Kidney (tissue), 14 donors: Measurements from ENCODE around the gene OR51I2. TPM values are rescaled to one million over a fixed set of nuclear protein-coding genes. Genes with fewer than 3 reads are reported as not detected.

Experiments used
- DNase-seq, 5 donors: peaks; one replicate each; pipeline ENCODE4 v3.0.0-alpha.2; 2013 to 2020
- FAIRE-seq: peaks from 2 replicates; lab custom pipeline; 2012; peaks lifted over from hg19 to GRCh38; lab: Jason Lieb, UNC
- H3K27ac ChIP-seq, 2 donors: one replicate each; pipeline ENCODE4 v1.7.0; 2013; ENCODE audit warnings: low read depth in 2 of 2, low read length in 2 of 2, inconsistent platforms in 1 of 2
- H3K27me3 ChIP-seq: one replicate; pipeline ENCODE4 v1.7.1; 2013; ENCODE audit warnings: low read length, inconsistent platforms; ENCODE audit not compliant: control insufficient read depth, insufficient read depth
- H3K36me3 ChIP-seq, 3 donors: one replicate each; pipeline versions ENCODE4 v1.7.0 to v1.7.1; 2013; ENCODE audit warnings: low read length in 3 of 3, control low read depth in 1 of 3, inconsistent platforms in 1 of 3; ENCODE audit not compliant: insufficient read depth in 3 of 3, control insufficient read depth in 2 of 3
- H3K4me1 ChIP-seq, 3 donors: one replicate each; pipeline versions ENCODE4 v1.7.0 to v1.7.1; 2013; ENCODE audit warnings: low read length in 3 of 3, inconsistent platforms in 1 of 3, low read depth in 1 of 3; ENCODE audit not compliant: control insufficient read depth in 2 of 3, insufficient read depth in 2 of 3
- H3K4me3 ChIP-seq, 3 donors: one replicate each; pipeline versions ENCODE4 v1.7.0 to v1.8.1; 2013; ENCODE audit warnings: low read length in 3 of 3, control low read depth in 1 of 3, inconsistent platforms in 1 of 3
- H3K9ac ChIP-seq, 3 donors: one replicate each; pipeline versions ENCODE4 v1.7.0 to v1.7.1; 2013; ENCODE audit warnings: low read length in 3 of 3, control low read depth in 1 of 3, inconsistent platforms in 1 of 3
- H3K9me3 ChIP-seq, 3 donors: one replicate each; pipeline versions ENCODE4 v1.7.0 to v1.7.1; 2013; ENCODE audit warnings: low read length in 3 of 3, control low read depth in 1 of 3, inconsistent platforms in 1 of 3; ENCODE audit not compliant: control insufficient read depth in 2 of 3, insufficient read depth in 1 of 3
- CTCF ChIP-seq: IDR thresholded peaks from 3 replicates; pipeline ENCODE4 v1.5.1; 2012; ENCODE audit warnings: mild to moderate bottlenecking, moderate library complexity, borderline replicate concordance; ENCODE audit not compliant: insufficient read depth; ENCODE audit errors: extremely low read depth
- intact Hi-C: fragments of 100-400 bp; cut with DNase I; formaldehyde crosslinking; loops from one replicate; pipeline ENCODE4 v1.11.1; 2022
- polyA plus RNA-seq: library from polyadenylated mRNA; stranded (reverse); fragments of 350-450 nt; fragmentation: Illumina TruSeq; extraction: RNeasy Lipid Tissue Mini Kit (QIAGEN cat#74804); gene quantifications from one replicate; pipeline ENCODE4 v1.2.3, GENCODE V29; 2014; ENCODE audit warnings: low read depth, low replicate concordance; ENCODE audit not compliant: insufficient read depth
- total RNA-seq: library from RNA; stranded (reverse); fragmentation: NEBNext Ultra II Directional; extraction: Animal tissue kit (Norgen Biotek cat#: 25700); gene quantifications from one replicate; pipeline ENCODE4 v1.2.1, GENCODE V29; 2021
- donor health status: control.
- donor health status: control.
- donor health status: control.
- donor health status: control.
- donor health status: control.
- donor health status: DM: yes; HTN: yes; CAD: no.
- donor health status: Normal renal cell carcinoma (clear cell type).

Gene OR51I2
- total and polyA plus RNA-seq, 2 donors from 2014 or later: not detected

- no peak overlapping the region for H3K27ac ChIP-seq
- no peak for FAIRE-seq
- no peak for TF ChIP-seq CTCF
These were observed 56.4 kb downstream of the OR51I2 start for GRCh38 chr11:5505363-5506048.

More at GRCh38 chr11:5505363-5506048, 56.4 kb downstream of the OR51I2 start:
- H3K4me3 ChIP-seq: no peak overlapping the region
- DNase-seq: no peak
- intact Hi-C loops: no loop called here
- H3K36me3 ChIP-seq: no peaks in the 10 kb centered on the region
- no peaks in the 10 kb centered on the region for H3K4me1 ChIP-seq
- H3K9me3 ChIP-seq: no peaks in the 10 kb centered on the region
- H3K9ac ChIP-seq: no peak overlapping the region
- H3K27me3 ChIP-seq: no peaks in the 10 kb centered on the region

Other genes starting within 250 kb of the OR51I2 start
- gene OR51V1, start 248.6 kb upstream of the OR51I2 start, total RNA-seq: not detected
- not detected for gene OR51V1, start 248.6 kb upstream of the OR51I2 start, polyA plus RNA-seq
- gene HBB, start 222.3 kb upstream of the OR51I2 start, total RNA-seq: 59.9 TPM
- 10.9 TPM for gene HBB, start 222.3 kb upstream of the OR51I2 start, polyA plus RNA-seq
- gene HBD, start 214.8 kb upstream of the OR51I2 start, total RNA-seq: 1.3 TPM
- gene HBD, start 214.8 kb upstream of the OR51I2 start, polyA plus RNA-seq: 5.6 TPM
- gene HBG1, start 199.5 kb upstream of the OR51I2 start, total RNA-seq: not detected
- gene HBG1, start 199.5 kb upstream of the OR51I2 start, polyA plus RNA-seq: not detected
- not detected for gene HBG2, start 194.5 kb upstream of the OR51I2 start, total RNA-seq
- not detected for gene HBG2, start 194.5 kb upstream of the OR51I2 start, polyA plus RNA-seq
- not detected for gene HBE1, start 179.4 kb upstream of the OR51I2 start, total RNA-seq
- gene HBE1, start 179.4 kb upstream of the OR51I2 start, polyA plus RNA-seq: not detected
- not detected for gene OR51B4, start 147.4 kb upstream of the OR51I2 start, total RNA-seq
- not detected for gene OR51B4, start 147.4 kb upstream of the OR51I2 start, polyA plus RNA-seq
- gene OR51B2, start 125.0 kb upstream of the OR51I2 start, total RNA-seq: not detected
- gene OR51B2, start 125.0 kb upstream of the OR51I2 start, polyA plus RNA-seq: not detected
- gene OR51B5, start 105.8 kb upstream of the OR51I2 start, total RNA-seq: not detected
- gene OR51B5, start 105.8 kb upstream of the OR51I2 start, polyA plus RNA-seq: not detected
- not detected for gene OR51B6, start 97.8 kb upstream of the OR51I2 start, total RNA-seq
- gene OR51B6, start 97.8 kb upstream of the OR51I2 start, polyA plus RNA-seq: not detected
- gene OR51M1, start 65.5 kb upstream of the OR51I2 start, total RNA-seq: not detected
- gene OR51M1, start 65.5 kb upstream of the OR51I2 start, polyA plus RNA-seq: not detected
- gene OR51Q1, start 27.2 kb upstream of the OR51I2 start, total RNA-seq: not detected
- gene OR51Q1, start 27.2 kb upstream of the OR51I2 start, polyA plus RNA-seq: not detected
- gene OR51I1, start 7.8 kb upstream of the OR51I2 start, total RNA-seq: 0.35 TPM
- gene OR51I1, start 7.8 kb upstream of the OR51I2 start, polyA plus RNA-seq: not detected
- not detected for gene OR52D1, start 39.4 kb downstream of the OR51I2 start, total RNA-seq
- not detected for gene OR52D1, start 39.4 kb downstream of the OR51I2 start, polyA plus RNA-seq
- gene UBQLN3, start 60.6 kb downstream of the OR51I2 start, total RNA-seq: 0.35 TPM
- gene UBQLN3, start 60.6 kb downstream of the OR51I2 start, polyA plus RNA-seq: not detected
- 0.69 TPM for gene UBQLNL, start 67.4 kb downstream of the OR51I2 start, total RNA-seq
- 0.32 TPM for gene UBQLNL, start 67.4 kb downstream of the OR51I2 start, polyA plus RNA-seq
- 0.57 TPM for gene OR52H1, start 99.2 kb downstream of the OR51I2 start, total RNA-seq
- not detected for gene OR52H1, start 99.2 kb downstream of the OR51I2 start, polyA plus RNA-seq
- gene OR52B6, start 131.6 kb downstream of the OR51I2 start, total RNA-seq: not detected
- not detected for gene OR52B6, start 131.6 kb downstream of the OR51I2 start, polyA plus RNA-seq
- 6.5 TPM for gene TRIM6, start 147.3 kb downstream of the OR51I2 start, total RNA-seq
- 7.4 TPM for gene TRIM6, start 147.3 kb downstream of the OR51I2 start, polyA plus RNA-seq
- 6.7 TPM for gene TRIM34, start 175.7 kb downstream of the OR51I2 start, total RNA-seq
- gene TRIM34, start 175.7 kb downstream of the OR51I2 start, polyA plus RNA-seq: 5.9 TPM
- gene TRIM5, start 235.8 kb downstream of the OR51I2 start, total RNA-seq: 27.7 TPM
- gene TRIM5, start 235.8 kb downstream of the OR51I2 start, polyA plus RNA-seq: 11.2 TPM
- gene TRIM22, start 240.5 kb downstream of the OR51I2 start, total RNA-seq: 80.9 TPM
- 11.5 TPM for gene TRIM22, start 240.5 kb downstream of the OR51I2 start, polyA plus RNA-seq